GM19372 (cell line): ENCODE measurements around the gene SEM1.
"Not testable (repeated sequence)": the region's sequence is repeated elsewhere in the genome, so short reads cannot be mapped to it uniquely, and the experiment has no call there.

Experiments
- ATAC-seq: cut with Tn5 transposase; IDR thresholded peaks from one replicate; pipeline ENCODE4 v1.9.1; 2021; ENCODE audit warnings: mild to moderate bottlenecking, low read depth, moderate library complexity; ENCODE audit not compliant: unreplicated experiment

The SEM1 gene

GRCh38 chr7:96709381-96710228 is at the start of gene SEM1:
Gene SEM1, minus strand, starts transcription at chr7:96709846. Its CDS starts 83 bp downstream, at chr7:96709763.
- ATAC-seq = peak; percentile 87

- not testable (repeated sequence) for ATAC-seq
Measured at GRCh38 chr7:96757880-96758279, 48.2 kb upstream of the SEM1 start.

GRCh38 chr7:96747418-96747940 is 37.8 kb upstream of the SEM1 start:
- no peak for ATAC-seq

- no peak for ATAC-seq
Measured at GRCh38 chr7:96740130-96740529, 30.5 kb upstream of the SEM1 start.

GRCh38 chr7:96739609-96740008 is 30.0 kb upstream of the SEM1 start:
- no peak for ATAC-seq

- ATAC-seq = no peak
Measured at GRCh38 chr7:96739167-96739566, 29.5 kb upstream of the SEM1 start.

- ATAC-seq = no peak
Measured at GRCh38 chr7:96738705-96739104, 29.1 kb upstream of the SEM1 start.

- no peak for ATAC-seq
Measured at GRCh38 chr7:96737545-96738050, 28.0 kb upstream of the SEM1 start.

- no peak for ATAC-seq
Measured at GRCh38 chr7:96734343-96734742, 24.7 kb upstream of the SEM1 start.

GRCh38 chr7:96729820-96730219 is 20.2 kb upstream of the SEM1 start:
- ATAC-seq = no peak

GRCh38 chr7:96728139-96728538 is 18.5 kb upstream of the SEM1 start:
- no peak for ATAC-seq

- ATAC-seq = no peak
Measured at GRCh38 chr7:96727534-96728088, 18.0 kb upstream of the SEM1 start.

GRCh38 chr7:96723622-96724021 is 14.0 kb upstream of the SEM1 start:
- no peak for ATAC-seq

- not testable (repeated sequence) for ATAC-seq
Measured at GRCh38 chr7:96722928-96723327, 13.3 kb upstream of the SEM1 start.

- no peak for ATAC-seq
Measured at GRCh38 chr7:96720843-96721242, 11.2 kb upstream of the SEM1 start.

GRCh38 chr7:96719164-96719563 is 9.5 kb upstream of the SEM1 start:
- no peak for ATAC-seq

GRCh38 chr7:96718107-96719003 is 8.7 kb upstream of the SEM1 start:
- no peak for ATAC-seq

- ATAC-seq = no peak
Measured at GRCh38 chr7:96713037-96713436, 3.4 kb upstream of the SEM1 start.

GRCh38 chr7:96710544-96710943 is 898 bp upstream of the SEM1 start:
- no peak for ATAC-seq

GRCh38 chr7:96708872-96709271 is 774 bp downstream of the SEM1 start:
- ATAC-seq = peak; percentile 1
